Neural crest cell (in vitro differentiated cells): ENCODE results near the gene NBPF15. TPM values are rescaled to one million over a fixed set of nuclear protein-coding genes. Genes with fewer than 3 reads are reported as not detected.
"Not testable (repeated sequence)": the region's sequence is repeated elsewhere in the genome, so short reads cannot be mapped to it uniquely, and the experiment has no call there.

Source experiments
- DNase-seq: peaks from one replicate; pipeline ENCODE4 v3.0.0; 2021; ENCODE audit warnings: low read depth, mixed read lengths, low spot score
- H3K27ac Mint-ChIP-seq: one replicate; pipeline ENCODE4 v1.8.0; 2021; ENCODE audit warnings: mild to moderate bottlenecking, mixed read lengths; ENCODE audit not compliant: unreplicated experiment
- H3K27me3 Mint-ChIP-seq: 2 replicates; pipeline ENCODE4 v1.8.0; 2021; ENCODE audit warnings: low read depth, mild to moderate bottlenecking, mixed read lengths
- H3K36me3 Mint-ChIP-seq: 2 replicates; pipeline ENCODE4 v1.8.0; 2021; ENCODE audit warnings: low read depth, mild to moderate bottlenecking, mixed read lengths
- H3K4me1 Mint-ChIP-seq: 2 replicates; pipeline ENCODE4 v1.8.0; 2021; ENCODE audit warnings: mixed read lengths
- H3K4me3 Mint-ChIP-seq: one replicate; pipeline ENCODE4 v1.8.0; 2021; ENCODE audit warnings: mild to moderate bottlenecking, mixed read lengths
- H3K9me3 Mint-ChIP-seq: 2 replicates; pipeline ENCODE4 v1.8.0; 2021; ENCODE audit warnings: mixed read lengths
- long read RNA-seq: library from polyadenylated mRNA; unstranded; transcript quantifications from one replicate; pipeline ENCODE4 v2.0.0, GENCODE V29; 2020
- total RNA-seq: library from RNA; stranded (reverse); gene quantifications from 2 replicates; pipeline ENCODE4 v1.2.1, GENCODE V29; 2021

Gene NBPF15
- total RNA-seq: 65.7 and 68.1 TPM in 2 replicates
- long read RNA-seq, partial matches to known transcripts: 11 of 35 reads
- long read RNA-seq, other reads (novel, unspliced or antisense): 24 of 35 reads

- Mint-ChIP-seq H3K4me3 (peak within 1 kb of the TSS; percentile 98), H3K27ac (peak within 1 kb of the TSS; percentile 85)
- H3K36me3 Mint-ChIP-seq, H3K9me3 Mint-ChIP-seq, H3K4me1 Mint-ChIP-seq, H3K27me3 Mint-ChIP-seq: not testable (repeated sequence)
- peak; percentile 65 for DNase-seq
Observed at GRCh38 chr1:144461136-144461759, at the start of gene NBPF15. TSS of gene NBPF15 (minus strand) at chr1:144461669. CDS start at chr1:144440003, 21,666 bp downstream.

- not testable (repeated sequence) for H3K27ac Mint-ChIP-seq, H3K9me3 Mint-ChIP-seq, H3K36me3 Mint-ChIP-seq, H3K4me3 Mint-ChIP-seq, H3K27me3 Mint-ChIP-seq, H3K4me1 Mint-ChIP-seq, DNase-seq
Observed at GRCh38 chr1:144496429-144496828, 35.0 kb upstream of the NBPF15 start.

- not testable (repeated sequence) for H3K27me3 Mint-ChIP-seq, H3K4me1 Mint-ChIP-seq, H3K4me3 Mint-ChIP-seq, H3K36me3 Mint-ChIP-seq, DNase-seq, H3K9me3 Mint-ChIP-seq, H3K27ac Mint-ChIP-seq
Observed at GRCh38 chr1:144494130-144494529, 32.7 kb upstream of the NBPF15 start.

- DNase-seq, H3K4me1 Mint-ChIP-seq, H3K27ac Mint-ChIP-seq, H3K9me3 Mint-ChIP-seq, H3K4me3 Mint-ChIP-seq, H3K36me3 Mint-ChIP-seq: not testable (repeated sequence)
- peaks cover 10% of the 10 kb centered on the region for H3K27me3 Mint-ChIP-seq
Observed at GRCh38 chr1:144490394-144490793, 28.9 kb upstream of the NBPF15 start.

GRCh38 chr1:144487002-144487401, 25.5 kb upstream of the NBPF15 start:
- H3K27me3 Mint-ChIP-seq, DNase-seq, H3K9me3 Mint-ChIP-seq, H3K4me1 Mint-ChIP-seq, H3K27ac Mint-ChIP-seq, H3K36me3 Mint-ChIP-seq, H3K4me3 Mint-ChIP-seq: not testable (repeated sequence)

- not testable (repeated sequence) for H3K27ac Mint-ChIP-seq, H3K4me3 Mint-ChIP-seq, H3K36me3 Mint-ChIP-seq, DNase-seq, H3K27me3 Mint-ChIP-seq, H3K4me1 Mint-ChIP-seq, H3K9me3 Mint-ChIP-seq
Observed at GRCh38 chr1:144485048-144485993, 23.9 kb upstream of the NBPF15 start.

- not testable (repeated sequence) for H3K4me1 Mint-ChIP-seq, H3K9me3 Mint-ChIP-seq, H3K36me3 Mint-ChIP-seq, DNase-seq, H3K27ac Mint-ChIP-seq, H3K27me3 Mint-ChIP-seq, H3K4me3 Mint-ChIP-seq
Observed at GRCh38 chr1:144473897-144474296, 12.4 kb upstream of the NBPF15 start.

- H3K27me3 Mint-ChIP-seq, H3K4me3 Mint-ChIP-seq, H3K9me3 Mint-ChIP-seq, DNase-seq, H3K36me3 Mint-ChIP-seq, H3K4me1 Mint-ChIP-seq, H3K27ac Mint-ChIP-seq: not testable (repeated sequence)
Observed at GRCh38 chr1:144471434-144471833, 10.0 kb upstream of the NBPF15 start.

GRCh38 chr1:144461778-144462177, 309 bp upstream of the NBPF15 start:
- H3K27me3 Mint-ChIP-seq, H3K27ac Mint-ChIP-seq, H3K36me3 Mint-ChIP-seq, DNase-seq, H3K4me1 Mint-ChIP-seq, H3K9me3 Mint-ChIP-seq: not testable (repeated sequence)
- peak overlapping the region; percentile 98 for H3K4me3 Mint-ChIP-seq

GRCh38 chr1:144460686-144461085, 783 bp downstream of the NBPF15 start:
- peak overlapping the region; percentile 98 for H3K4me3 Mint-ChIP-seq
- not testable (repeated sequence) for H3K27me3 Mint-ChIP-seq, H3K36me3 Mint-ChIP-seq, DNase-seq, H3K4me1 Mint-ChIP-seq, H3K9me3 Mint-ChIP-seq, H3K27ac Mint-ChIP-seq

- H3K4me3 Mint-ChIP-seq, H3K4me1 Mint-ChIP-seq, H3K27ac Mint-ChIP-seq, H3K27me3 Mint-ChIP-seq, H3K36me3 Mint-ChIP-seq, DNase-seq, H3K9me3 Mint-ChIP-seq: not testable (repeated sequence)
Observed at GRCh38 chr1:144442402-144442801, 19.1 kb downstream of the NBPF15 start.
